Skeletal muscle tissue (tissue), 4 donors: ENCODE measurements around the gene SYNJ2. TPM values are rescaled to one million over a fixed set of nuclear protein-coding genes. Genes with fewer than 3 reads are reported as not detected.

Experiments used
- H3K27ac ChIP-seq: one replicate; pipeline ENCODE4 v1.7.0; 2013; ENCODE audit warnings: mild to moderate bottlenecking, low read depth, low read length, inconsistent platforms
- H3K27me3 ChIP-seq, 3 donors: one replicate each; pipeline ENCODE4 v1.7.0; 2013; ENCODE audit warnings: low read length in 3 of 3; ENCODE audit not compliant: control insufficient read depth in 3 of 3, insufficient read depth in 3 of 3
- H3K36me3 ChIP-seq, 3 donors: one replicate each; pipeline ENCODE4 v1.7.0; 2013; ENCODE audit warnings: low read length in 3 of 3; ENCODE audit not compliant: control insufficient read depth in 3 of 3, insufficient read depth in 3 of 3
- H3K4me1 ChIP-seq, 3 donors: one replicate each; pipeline ENCODE4 v1.7.0; 2013; ENCODE audit warnings: low read length in 3 of 3, mild to moderate bottlenecking in 3 of 3; ENCODE audit not compliant: control insufficient read depth in 3 of 3, insufficient read depth in 3 of 3
- H3K4me3 ChIP-seq, 3 donors: one replicate each; pipeline ENCODE4 v1.7.0; 2013; ENCODE audit warnings: low read length in 3 of 3
- H3K9ac ChIP-seq, 3 donors: one replicate each; pipeline ENCODE4 v1.7.0; 2013; ENCODE audit warnings: low read length in 3 of 3, mild to moderate bottlenecking in 3 of 3, moderate library complexity in 2 of 3, low read depth in 1 of 3
- H3K9me3 ChIP-seq, 3 donors: one replicate each; pipeline ENCODE4 v1.7.0; 2013; ENCODE audit warnings: low read length in 3 of 3; ENCODE audit not compliant: control insufficient read depth in 3 of 3
- total RNA-seq: library from RNA; depleted of rRNA; stranded (reverse); fragments of >200 nt; gene quantifications from one replicate; pipeline ENCODE4 v1.2.3, GENCODE V29; 2014
- donor health status: Osteomylitis.

Gene SYNJ2
- total RNA-seq, 1 donor from 2014 or later, result 8.4 TPM

- Histone ChIP-seq H3K36me3 (no peaks in the 10 kb centered on the region), H3K27ac (no peak overlapping the region), H3K27me3 (no peaks in the 10 kb centered on the region), H3K4me1 (peaks cover 44 to 53% (median 52%) of the 10 kb centered on the region in 3 donors), H3K9me3 (no peaks in the 10 kb centered on the region), H3K9ac (peak overlapping the region in 1 of 3 donors; percentile 64), H3K4me3 (peak overlapping the region in 1 of 3 donors; percentile 22)
Observed at GRCh38 chr6:158039178-158039557, 57.5 kb downstream of the SYNJ2 start.

- H3K27ac ChIP-seq, result peak overlapping the region; percentile 94
Observed at GRCh38 chr6:158039571-158040050, 57.9 kb downstream of the SYNJ2 start.

GRCh38 chr6:158040051-158040803, 58.6 kb downstream of the SYNJ2 start:
- H3K9ac ChIP-seq, result peak overlapping the region; percentile 3 to 64 (median 51)
- peak overlapping the region; percentile 94 for H3K27ac ChIP-seq
- peak overlapping the region in 1 of 3 donors; percentile 45 for H3K4me3 ChIP-seq
- H3K9me3 ChIP-seq, result no peaks in the 10 kb centered on the region
- no peaks in the 10 kb centered on the region for H3K27me3 ChIP-seq
- no peaks in the 10 kb centered on the region for H3K36me3 ChIP-seq
- H3K4me1 ChIP-seq, result peaks cover 46 to 60% (median 59%) of the 10 kb centered on the region in 3 donors

More at GRCh38 chr6:158039571-158040050, 57.9 kb downstream of the SYNJ2 start:
- H3K9me3 ChIP-seq, result no peaks in the 10 kb centered on the region
- peak overlapping the region in 2 of 3 donors; percentile 3 to 64 for H3K9ac ChIP-seq
- H3K36me3 ChIP-seq, result no peaks in the 10 kb centered on the region
- peaks cover 46 to 58% (median 57%) of the 10 kb centered on the region in 3 donors for H3K4me1 ChIP-seq
- peak overlapping the region in 2 of 3 donors; percentile 22 to 45 for H3K4me3 ChIP-seq
- H3K27me3 ChIP-seq, result no peaks in the 10 kb centered on the region

- no peaks in the 10 kb centered on the region for H3K36me3 ChIP-seq
- H3K27me3 ChIP-seq, result no peaks in the 10 kb centered on the region
- no peak overlapping the region for H3K4me3 ChIP-seq
- H3K9me3 ChIP-seq, result no peaks in the 10 kb centered on the region
- peaks cover 46 to 64% (median 60%) of the 10 kb centered on the region in 3 donors for H3K4me1 ChIP-seq
- H3K9ac ChIP-seq, result peak overlapping the region in 2 of 3 donors; percentile 51 to 94
- H3K27ac ChIP-seq, result peak overlapping the region; percentile 94
Observed at GRCh38 chr6:158040804-158041347, 59.2 kb downstream of the SYNJ2 start.

- H3K27ac ChIP-seq, result peak overlapping the region; percentile 94
Observed at GRCh38 chr6:158041370-158041769, 59.7 kb downstream of the SYNJ2 start.

GRCh38 chr6:158041788-158042187, 60.1 kb downstream of the SYNJ2 start:
- Histone ChIP-seq H3K4me1 (peaks cover 51 to 73% (median 65%) of the 10 kb centered on the region in 3 donors), H3K4me3 (peak overlapping the region in 1 of 3 donors; percentile 1), H3K27ac (peak overlapping the region; percentile 94), H3K9ac (peak overlapping the region in 2 of 3 donors; percentile 69 to 94), H3K27me3 (no peaks in the 10 kb centered on the region), H3K36me3 (no peaks in the 10 kb centered on the region), H3K9me3 (no peaks in the 10 kb centered on the region)

More at GRCh38 chr6:158041370-158041769, 59.7 kb downstream of the SYNJ2 start:
- no peaks in the 10 kb centered on the region for H3K36me3 ChIP-seq
- H3K4me1 ChIP-seq, result peaks cover 47 to 68% (median 61%) of the 10 kb centered on the region in 3 donors
- no peaks in the 10 kb centered on the region for H3K27me3 ChIP-seq
- peak overlapping the region in 1 of 3 donors; percentile 94 for H3K9ac ChIP-seq
- H3K4me3 ChIP-seq, result no peak overlapping the region
- H3K9me3 ChIP-seq, result no peaks in the 10 kb centered on the region

- Histone ChIP-seq H3K9me3 (no peaks in the 10 kb centered on the region), H3K36me3 (no peaks in the 10 kb centered on the region), H3K4me3 (peak overlapping the region in 2 of 3 donors; percentile 64 to 82), H3K27ac (peak overlapping the region; percentile 94), H3K4me1 (peaks cover 54 to 78% (median 71%) of the 10 kb centered on the region in 3 donors), H3K9ac (peak overlapping the region; percentile 69 to 94 (median 71)), H3K27me3 (no peaks in the 10 kb centered on the region)
Observed at GRCh38 chr6:158042245-158042798, 60.7 kb downstream of the SYNJ2 start.

- Histone ChIP-seq H3K9ac (peak overlapping the region; percentile 69 to 94 (median 71)), H3K4me1 (peaks cover 54 to 83% (median 74%) of the 10 kb centered on the region in 3 donors), H3K27me3 (no peaks in the 10 kb centered on the region), H3K9me3 (no peaks in the 10 kb centered on the region), H3K27ac (peak overlapping the region; percentile 94), H3K36me3 (no peaks in the 10 kb centered on the region), H3K4me3 (peak overlapping the region; percentile 26 to 82 (median 64))
Observed at GRCh38 chr6:158043008-158043407, 61.3 kb downstream of the SYNJ2 start.

- H3K9ac ChIP-seq, result peak overlapping the region; percentile 69 to 94 (median 71)
- no peaks in the 10 kb centered on the region for H3K27me3 ChIP-seq
- peaks cover 54 to 83% (median 73%) of the 10 kb centered on the region in 3 donors for H3K4me1 ChIP-seq
- no peaks in the 10 kb centered on the region for H3K9me3 ChIP-seq
- H3K36me3 ChIP-seq, result no peaks in the 10 kb centered on the region
- H3K4me3 ChIP-seq, result peak overlapping the region; percentile 40 to 82 (median 64)
- peak overlapping the region; percentile 94 for H3K27ac ChIP-seq
Observed at GRCh38 chr6:158043586-158044524, 62.2 kb downstream of the SYNJ2 start.
